ENCODE results near the gene DAB1. TPM values are rescaled to one million over a fixed set of nuclear protein-coding genes. Genes with fewer than 3 reads are reported as not detected.

DAB1 gene
- total RNA-seq, 1 donor from 2014 or later: 14.6 TPM

DNA sequence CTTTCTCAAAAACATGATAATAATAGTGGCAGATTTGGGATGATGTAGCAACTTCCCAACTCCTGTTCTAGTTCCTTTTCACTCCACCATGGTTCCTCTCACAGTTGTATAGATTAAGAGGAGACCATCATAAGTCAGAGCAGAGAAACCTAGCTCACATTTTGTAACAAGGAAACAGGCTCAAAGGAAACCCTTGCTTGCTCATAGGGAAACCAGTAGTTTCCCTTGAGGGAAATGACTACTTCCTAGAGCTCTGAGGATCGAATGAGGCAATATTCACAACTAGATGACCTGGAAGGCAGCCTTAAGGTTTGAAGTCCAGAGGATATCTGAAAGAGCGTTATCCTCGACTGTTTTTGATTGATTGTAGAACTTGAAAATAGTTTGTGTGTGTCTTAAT is 382.0 kb downstream of the DAB1 start:
- Mint-ChIP-seq H3K36me3 (no peaks in the 10 kb centered on the region), H3K27ac (no peak overlapping the region), H3K9me3 (no peaks in the 10 kb centered on the region), H3K4me1 (no peaks in the 10 kb centered on the region), H3K27me3 (ENCODE audit: insufficient read depth, low read depth) (peaks cover 2% of the 10 kb centered on the region), H3K4me3 (no peak overlapping the region)
- no peaks in the 10 kb centered on the region for H3K79me2 ChIP-seq (ENCODE audit: low read depth)
- no peak overlapping the region for H3K4me3 ChIP-seq
- H4K20me1 ChIP-seq (ENCODE audit: low read depth): no peaks in the 10 kb centered on the region
- H3K9ac ChIP-seq: no peak overlapping the region
- no peak overlapping the region for H3K4me2 ChIP-seq
- H3K27me3 ChIP-seq: no peaks in the 10 kb centered on the region
- no peaks in the 10 kb centered on the region for H3F3A ChIP-seq (ENCODE audit: low read depth)
- H3K36me3 ChIP-seq: no peaks in the 10 kb centered on the region
- no peaks in the 10 kb centered on the region for H3K9me3 ChIP-seq (ENCODE audit: low read depth)
- H2AFZ ChIP-seq (replicated peaks): no peak overlapping the region
- no peaks in the 10 kb centered on the region for H3K4me1 ChIP-seq
- TF ChIP-seq, protein P1, sequence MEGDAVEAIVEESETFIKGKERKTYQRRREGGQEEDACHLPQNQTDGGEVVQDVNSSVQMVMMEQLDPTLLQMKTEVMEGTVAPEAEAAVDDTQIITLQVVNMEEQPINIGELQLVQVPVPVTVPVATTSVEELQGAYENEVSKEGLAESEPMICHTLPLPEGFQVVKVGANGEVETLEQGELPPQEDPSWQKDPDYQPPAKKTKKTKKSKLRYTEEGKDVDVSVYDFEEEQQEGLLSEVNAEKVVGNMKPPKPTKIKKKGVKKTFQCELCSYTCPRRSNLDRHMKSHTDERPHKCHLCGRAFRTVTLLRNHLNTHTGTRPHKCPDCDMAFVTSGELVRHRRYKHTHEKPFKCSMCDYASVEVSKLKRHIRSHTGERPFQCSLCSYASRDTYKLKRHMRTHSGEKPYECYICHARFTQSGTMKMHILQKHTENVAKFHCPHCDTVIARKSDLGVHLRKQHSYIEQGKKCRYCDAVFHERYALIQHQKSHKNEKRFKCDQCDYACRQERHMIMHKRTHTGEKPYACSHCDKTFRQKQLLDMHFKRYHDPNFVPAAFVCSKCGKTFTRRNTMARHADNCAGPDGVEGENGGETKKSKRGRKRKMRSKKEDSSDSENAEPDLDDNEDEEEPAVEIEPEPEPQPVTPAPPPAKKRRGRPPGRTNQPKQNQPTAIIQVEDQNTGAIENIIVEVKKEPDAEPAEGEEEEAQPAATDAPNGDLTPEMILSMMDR (IDR thresholded peaks at IDR 0.05): no peak
- TF ChIP-seq EZH2 (IDR thresholded peaks at IDR 0.05): no peak
- no peak for TF ChIP-seq EZH2phosphoT487 (IDR thresholded peaks at IDR 0.05)
- no peak overlapping the region for H3K27ac ChIP-seq
- DNase-seq (ENCODE audit: low spot score): no peak

DNA sequence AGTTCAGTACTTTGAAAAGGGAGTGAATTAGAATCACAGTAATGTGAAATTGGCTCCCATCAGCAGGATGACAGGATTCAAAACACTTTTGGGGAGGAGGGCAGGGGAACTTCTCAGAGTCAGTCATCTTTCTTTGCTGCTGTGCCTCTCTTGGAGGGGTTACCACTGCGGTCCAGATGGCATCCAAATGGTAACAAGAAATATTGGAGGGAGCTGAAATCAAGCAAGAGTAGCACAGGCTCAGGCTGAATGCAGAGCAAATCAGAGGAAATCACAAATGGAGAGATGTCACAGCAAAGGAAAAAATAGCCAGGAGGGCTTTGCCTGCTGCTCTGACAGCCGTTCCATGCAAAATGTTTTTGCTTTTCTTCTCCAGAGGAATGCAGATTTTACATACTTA is 383.0 kb downstream of the DAB1 start:
- Histone ChIP-seq H3K79me2 (ENCODE audit: low read depth) (no peaks in the 10 kb centered on the region), H2AFZ (replicated peaks) (no peak overlapping the region), H3F3A (ENCODE audit: low read depth) (no peaks in the 10 kb centered on the region), H3K27ac (no peak overlapping the region), H3K4me1 (no peaks in the 10 kb centered on the region), H3K27me3 (no peaks in the 10 kb centered on the region), H3K36me3 (no peaks in the 10 kb centered on the region), H4K20me1 (ENCODE audit: low read depth) (no peaks in the 10 kb centered on the region), H3K4me3 (no peak overlapping the region), H3K4me2 (no peak overlapping the region), H3K9me3 (ENCODE audit: low read depth) (no peaks in the 10 kb centered on the region), H3K9ac (no peak overlapping the region)
- H3K27ac Mint-ChIP-seq: no peak overlapping the region
- H3K4me1 Mint-ChIP-seq: no peaks in the 10 kb centered on the region
- TF ChIP-seq, protein P1 (IDR thresholded peaks at IDR 0.05): no peak
- TF ChIP-seq EZH2 (IDR thresholded peaks at IDR 0.05) (no peak), EZH2phosphoT487 (IDR thresholded peaks at IDR 0.05) (no peak)
- H3K36me3 Mint-ChIP-seq: peaks cover 2% of the 10 kb centered on the region
- H3K4me3 Mint-ChIP-seq: no peak overlapping the region
- no peaks in the 10 kb centered on the region for H3K9me3 Mint-ChIP-seq
- H3K27me3 Mint-ChIP-seq (ENCODE audit: insufficient read depth, low read depth): peaks cover 2% of the 10 kb centered on the region
- no peak for DNase-seq (ENCODE audit: low spot score)

DNA sequence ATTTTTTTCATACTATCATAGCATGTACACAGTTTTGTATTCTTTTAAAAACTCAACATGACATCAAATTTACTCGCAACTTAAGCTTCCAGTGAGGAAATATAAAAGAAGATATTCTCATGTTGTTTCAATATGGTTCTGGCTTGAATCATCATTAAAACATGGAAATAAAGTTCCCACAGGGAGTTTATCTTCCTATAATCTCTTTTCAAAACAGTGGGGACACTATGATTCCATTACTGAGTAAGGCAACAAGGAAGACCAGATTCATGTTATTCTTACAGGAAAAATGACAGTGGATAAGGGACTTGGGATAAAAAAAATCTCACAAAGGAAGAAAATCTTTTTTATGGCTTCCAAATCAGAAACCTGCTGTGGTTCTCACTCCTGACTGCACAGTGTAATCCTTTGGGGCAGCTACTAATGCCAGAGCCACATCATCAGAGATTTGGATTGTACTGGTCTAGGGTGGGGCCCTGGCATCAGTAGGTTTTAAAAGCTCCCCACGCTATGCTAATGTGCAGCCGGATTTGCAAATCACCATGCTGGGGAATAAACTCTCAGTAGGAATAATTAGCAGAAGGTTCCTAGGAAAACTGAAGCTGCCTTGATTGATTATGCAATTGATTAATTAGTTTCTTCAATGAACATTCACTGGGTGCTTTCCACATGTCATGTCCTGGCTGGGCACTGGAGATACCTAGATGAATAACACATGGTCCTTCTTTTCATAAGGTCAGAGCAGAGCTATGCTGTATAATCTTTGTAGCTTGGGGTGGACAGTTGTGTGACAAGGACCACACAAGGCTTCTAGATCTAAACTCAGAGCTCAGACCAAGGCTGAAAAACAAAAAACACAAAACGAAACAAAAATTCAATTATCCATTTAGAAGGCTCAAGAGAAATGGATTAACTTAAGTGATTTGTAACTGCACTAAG is 386.9 kb downstream of the DAB1 start:
- no peaks in the 10 kb centered on the region for H3K27me3 Mint-ChIP-seq (ENCODE audit: insufficient read depth, low read depth)
- Histone ChIP-seq H3K27ac (no peak overlapping the region), H3K79me2 (ENCODE audit: low read depth) (no peaks in the 10 kb centered on the region), H3K4me1 (no peaks in the 10 kb centered on the region), H3K9ac (no peak overlapping the region), H3K9me3 (ENCODE audit: low read depth) (no peaks in the 10 kb centered on the region), H2AFZ (replicated peaks) (no peak overlapping the region), H3F3A (ENCODE audit: low read depth) (no peaks in the 10 kb centered on the region), H3K27me3 (no peaks in the 10 kb centered on the region), H3K4me2 (no peak overlapping the region), H4K20me1 (ENCODE audit: low read depth) (no peaks in the 10 kb centered on the region), H3K4me3 (no peak overlapping the region), H3K36me3 (no peaks in the 10 kb centered on the region)
- no peak overlapping the region for H3K27ac Mint-ChIP-seq
- no peak overlapping the region for H3K4me3 Mint-ChIP-seq
- no peaks in the 10 kb centered on the region for H3K9me3 Mint-ChIP-seq
- DNase-seq (ENCODE audit: low spot score): no peak
- H3K4me1 Mint-ChIP-seq: no peaks in the 10 kb centered on the region
- peaks cover 3% of the 10 kb centered on the region for H3K36me3 Mint-ChIP-seq
- no peak for TF ChIP-seq EZH2 (IDR thresholded peaks at IDR 0.05)

DNA sequence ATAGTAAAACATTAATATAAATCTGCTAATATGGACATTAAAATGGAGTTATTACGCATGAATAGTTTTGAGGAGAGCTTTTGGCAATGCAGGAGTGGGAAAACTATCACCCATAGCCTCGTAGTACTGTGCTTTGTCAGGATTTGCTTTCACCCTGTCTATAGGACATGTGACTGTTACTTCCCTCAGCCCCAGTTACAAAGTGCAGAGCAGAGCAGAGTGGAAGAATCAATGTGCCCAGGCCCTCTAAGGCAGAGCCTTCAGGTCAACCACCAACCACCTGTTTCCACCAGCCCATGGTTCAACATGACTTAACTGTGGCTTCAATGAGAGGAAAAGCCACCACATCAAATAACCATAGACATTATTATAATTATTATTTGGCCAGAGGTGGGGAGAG is 389.1 kb downstream of the DAB1 start:
- Histone ChIP-seq H3F3A (ENCODE audit: low read depth) (no peaks in the 10 kb centered on the region), H4K20me1 (ENCODE audit: low read depth) (no peaks in the 10 kb centered on the region), H3K27me3 (no peaks in the 10 kb centered on the region), H3K79me2 (ENCODE audit: low read depth) (no peaks in the 10 kb centered on the region), H2AFZ (replicated peaks) (no peak overlapping the region), H3K9me3 (ENCODE audit: low read depth) (no peaks in the 10 kb centered on the region), H3K4me2 (no peak overlapping the region), H3K9ac (no peak overlapping the region), H3K4me3 (no peak overlapping the region), H3K36me3 (no peaks in the 10 kb centered on the region), H3K4me1 (no peaks in the 10 kb centered on the region), H3K27ac (no peak overlapping the region)
- H3K9me3 Mint-ChIP-seq: peaks cover 6% of the 10 kb centered on the region
- TF ChIP-seq EZH2phosphoT487 (IDR thresholded peaks at IDR 0.05) (no peak), EZH2 (IDR thresholded peaks at IDR 0.05) (no peak)
- H3K36me3 Mint-ChIP-seq: peaks cover 8% of the 10 kb centered on the region
- no peak overlapping the region for H3K4me3 Mint-ChIP-seq
- no peaks in the 10 kb centered on the region for H3K4me1 Mint-ChIP-seq
- no peaks in the 10 kb centered on the region for H3K27me3 Mint-ChIP-seq (ENCODE audit: insufficient read depth, low read depth)
- no peak for DNase-seq (ENCODE audit: low spot score)
- H3K27ac Mint-ChIP-seq: no peak overlapping the region

Data from neural progenitor cell (in vitro differentiated cells).